ENCODE results near the gene CCDC188.

The CCDC188 gene

DNA sequence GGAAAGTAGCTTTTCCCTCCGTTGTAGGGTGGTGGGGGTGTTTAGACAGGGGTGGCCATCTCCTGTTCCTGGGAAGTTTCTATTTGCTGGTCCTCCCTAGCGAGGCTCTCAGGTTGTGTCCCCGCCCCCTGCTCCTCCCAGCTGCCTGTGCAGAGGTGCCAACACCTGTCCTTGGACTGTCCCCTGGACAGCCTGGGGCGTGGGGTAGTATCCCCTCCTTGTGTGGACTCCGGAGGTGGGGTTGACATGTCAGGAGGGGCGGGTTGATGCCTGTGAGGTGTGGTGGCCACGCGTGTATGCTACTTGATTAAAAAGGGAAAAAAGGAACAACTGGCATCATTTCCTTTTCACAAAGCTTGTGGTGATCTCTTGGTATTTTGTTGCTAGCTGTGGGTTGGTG, 49.2 kb downstream of the CCDC188 start:
- DNase-seq: no peak

- no peak for DNase-seq
Measured at GRCh38 chr22:20099099-20099711, 51.6 kb downstream of the CCDC188 start.
